ENCODE data around the gene CCL28.

Gene CCL28

GRCh38 chr5:43362725-43363435, 49.3 kb downstream of the CCL28 start:
- no peak for DNase-seq (ENCODE audit: low read depth)
- no peak for TF ChIP-seq CTCF (IDR thresholded peaks at IDR 0.05; ENCODE audit: low read depth, low read length, missing control alignments)
- H3K4me3 ChIP-seq (ENCODE audit: low read depth, low read length), result no peak overlapping the region
- in situ Hi-C loops (cut with HindIII; ENCODE audit: low sequenced_read_pairs), result no loop called here

GRCh38 chr5:43358726-43359125, 53.5 kb downstream of the CCL28 start:
- no peak overlapping the region for H3K4me3 ChIP-seq (ENCODE audit: low read depth, low read length)
- in situ Hi-C loops (cut with HindIII; ENCODE audit: low sequenced_read_pairs), result no loop called here
- no peak for TF ChIP-seq CTCF (IDR thresholded peaks at IDR 0.05; ENCODE audit: low read depth, low read length, missing control alignments)
- DNase-seq (ENCODE audit: low read depth), result no peak

DNA sequence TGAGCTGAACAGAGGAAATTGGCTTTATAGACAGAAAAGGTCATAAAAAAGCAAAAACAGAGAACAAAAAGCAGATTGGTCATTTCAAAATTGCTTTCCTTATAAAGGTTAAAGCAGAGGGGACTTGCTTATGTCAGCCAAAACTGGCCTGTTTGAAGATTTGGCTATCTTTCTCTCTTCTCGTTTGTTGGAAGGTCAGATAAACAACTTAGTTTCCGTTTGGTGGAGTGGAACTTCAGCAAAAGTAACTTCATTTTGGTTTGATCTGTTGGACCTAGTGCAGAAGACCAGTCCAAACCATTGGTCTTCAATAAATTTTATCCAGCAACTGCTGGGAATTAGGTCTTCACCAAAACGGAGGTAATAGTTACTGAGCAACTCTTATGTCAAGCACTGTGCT, 53.9 kb downstream of the CCL28 start:
- no peak for TF ChIP-seq CTCF (IDR thresholded peaks at IDR 0.05; ENCODE audit: low read depth, low read length, missing control alignments)
- DNase-seq (ENCODE audit: low read depth), result no peak
- H3K4me3 ChIP-seq (ENCODE audit: low read depth, low read length), result no peak overlapping the region
- in situ Hi-C loops (cut with HindIII; ENCODE audit: low sequenced_read_pairs), result no loop called here

GRCh38 chr5:43357878-43358281, 54.3 kb downstream of the CCL28 start:
- no peak for TF ChIP-seq CTCF (IDR thresholded peaks at IDR 0.05; ENCODE audit: low read depth, low read length, missing control alignments)
- H3K4me3 ChIP-seq (ENCODE audit: low read depth, low read length), result no peak overlapping the region
- in situ Hi-C loops (cut with HindIII; ENCODE audit: low sequenced_read_pairs), result no loop called here
- DNase-seq (ENCODE audit: low read depth), result no peak

GRCh38 chr5:43357067-43357466, 55.1 kb downstream of the CCL28 start:
- H3K4me3 ChIP-seq (ENCODE audit: low read depth, low read length), result no peak overlapping the region
- TF ChIP-seq CTCF (IDR thresholded peaks at IDR 0.05; ENCODE audit: low read depth, low read length, missing control alignments), result no peak
- no peak for DNase-seq (ENCODE audit: low read depth)
- in situ Hi-C loops (cut with HindIII; ENCODE audit: low sequenced_read_pairs), result no loop called here

DNA sequence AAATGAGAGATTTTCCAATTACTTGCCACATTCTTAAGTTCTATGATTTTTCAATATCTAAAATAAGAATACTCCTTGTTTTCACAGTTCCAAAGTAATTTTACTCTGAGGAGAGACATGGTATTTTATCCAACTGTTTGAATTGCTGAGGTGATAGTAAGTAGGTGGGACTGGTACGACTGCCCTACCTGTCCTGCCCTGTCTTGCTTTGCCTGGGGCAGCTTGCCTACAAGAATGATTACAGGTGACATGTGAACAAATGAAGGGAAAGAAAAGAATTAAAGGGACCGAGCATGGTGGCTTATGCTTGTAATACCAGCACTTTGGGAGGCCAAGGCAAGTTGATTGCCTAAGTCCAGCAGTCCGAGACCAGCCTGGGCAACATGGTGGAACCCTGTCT, 57.4 kb downstream of the CCL28 start:
- H3K4me3 ChIP-seq (ENCODE audit: low read depth, low read length), result no peak overlapping the region
- DNase-seq (ENCODE audit: low read depth), result no peak
- TF ChIP-seq CTCF (IDR thresholded peaks at IDR 0.05; ENCODE audit: low read depth, low read length, missing control alignments), result no peak
- in situ Hi-C loops (cut with HindIII; ENCODE audit: low sequenced_read_pairs), result no loop called here

All from astrocyte of the cerebellum (primary cell).